Hepatocyte (in vitro differentiated cells): ENCODE measurements around the gene SLC25A45. TPM values are rescaled to one million over a fixed set of nuclear protein-coding genes. Genes with fewer than 3 reads are reported as not detected.

Experiments
- DNase-seq: peaks from one replicate; pipeline ENCODE4 v3.0.0-alpha.2; 2016; ENCODE audit warnings: low spot score
- H2AFZ ChIP-seq: fragments of 200-600 bp; sonication (generic); 2 replicates; pipeline ENCODE4 v1.6.0; 2016; ENCODE audit warnings: antibody characterized with exemption, mild to moderate bottlenecking
- H3K27ac ChIP-seq: fragments of 200-600 bp; sonication (generic); 2 replicates; pipeline ENCODE4 v1.5.1; 2016; ENCODE audit warnings: mild to moderate bottlenecking
- H3K27me3 ChIP-seq: fragments of 200-600 bp; sonication (generic); 2 replicates; pipeline ENCODE4 v1.6.1; 2016
- H3K36me3 ChIP-seq: fragments of 200-600 bp; sonication (generic); replicated peaks from 2 replicates; pipeline ENCODE4 v1.5.1; 2016; ENCODE audit warnings: low read depth; ENCODE audit not compliant: insufficient read depth
- H3K4me1 ChIP-seq: fragments of 200-600 bp; sonication (generic); 2 replicates; pipeline ENCODE4 v1.5.1; 2016; ENCODE audit warnings: mild to moderate bottlenecking, moderate library complexity; ENCODE audit not compliant: insufficient read depth
- H3K4me2 ChIP-seq: fragments of 200-600 bp; sonication (generic); 2 replicates; pipeline ENCODE4 v1.6.0; 2016
- H3K4me3 ChIP-seq: fragments of 200-600 bp; sonication (generic); 2 replicates; pipeline ENCODE4 v1.5.1; 2016; ENCODE audit warnings: mild to moderate bottlenecking
- H3K79me2 ChIP-seq: fragments of 200-600 bp; sonication (generic); 2 replicates; pipeline ENCODE4 v1.6.0; 2017; ENCODE audit warnings: mild to moderate bottlenecking
- H3K9me2 ChIP-seq: fragments of 200-600 bp; sonication (generic); replicated peaks from 2 replicates; pipeline ENCODE4 v1.6.0; 2017; ENCODE audit warnings: mild to moderate bottlenecking; ENCODE audit not compliant: insufficient read depth
- H3K9me3 ChIP-seq: fragments of 200-600 bp; sonication (generic); 2 replicates; pipeline ENCODE4 v1.5.1; 2016; ENCODE audit warnings: low read depth, mild to moderate bottlenecking
- H4K20me1 ChIP-seq: fragments of 200-600 bp; sonication (generic); 2 replicates; pipeline ENCODE4 v1.6.0; 2016; ENCODE audit warnings: mild to moderate bottlenecking; ENCODE audit not compliant: insufficient read depth, poor library complexity, severe bottlenecking
- CTCF ChIP-seq: fragments of 200-600 bp; sonication (generic); IDR thresholded peaks from 2 replicates; pipeline ENCODE4 v1.5.1; 2016; ENCODE audit warnings: antibody characterized with exemption, mild to moderate bottlenecking; ENCODE audit not compliant: poor library complexity
- EZH2 ChIP-seq: fragments of 200-600 bp; sonication (generic); IDR thresholded peaks from 2 replicates; pipeline ENCODE4 v1.6.1; 2016; ENCODE audit warnings: antibody characterized with exemption, mild to moderate bottlenecking, borderline replicate concordance
- EZH2phosphoT487 ChIP-seq: fragments of 200-600 bp; sonication (generic); IDR thresholded peaks from one replicate; pipeline ENCODE4 v1.6.1; 2018; ENCODE audit warnings: antibody characterized with exemption, mild to moderate bottlenecking, low read depth, moderate library complexity; ENCODE audit not compliant: unreplicated experiment, severe bottlenecking
- WGBS: methylation state at CpG from one replicate; pipeline ENCODE4 v1.1.6; 2016; ENCODE audit warnings: low lambda C conversion rate; ENCODE audit errors: missing lambda C conversion rate; 5-methylcytosine and 5-hydroxymethylcytosine counted together
- polyA plus RNA-seq: library from polyadenylated mRNA; unstranded; fragments of >200 nt; fragmentation: Nextera tagmentation; extraction: Ambion mirVana; gene quantifications from 2 replicates; pipeline ENCODE4 v1.2.1, GENCODE V29; 2016
- total RNA-seq: library from RNA; depleted of rRNA; stranded (reverse); fragments of >200 nt; gene quantifications from 2 replicates; pipeline ENCODE4 v1.2.3, GENCODE V29; 2014

Gene SLC25A45
- total and polyA plus RNA-seq, 2 experiments from 2014 or later = 8.8 to 13.9 TPM

- H3K27ac ChIP-seq = no peak overlapping the region
- H3K79me2 ChIP-seq = no peaks in the 10 kb centered on the region
- H3K9me2 ChIP-seq = no peaks in the 10 kb centered on the region
- H3K4me2 ChIP-seq = no peak overlapping the region
- no peaks in the 10 kb centered on the region for H4K20me1 ChIP-seq
- H3K36me3 ChIP-seq = no peaks in the 10 kb centered on the region
- 92% methylated on average over 12 of the region's 12 CpGs for whole genome bisulfite sequencing
- H3K4me3 ChIP-seq = no peak overlapping the region
- DNase-seq = no peak
- peaks cover 6% of the 10 kb centered on the region for H3K4me1 ChIP-seq
- no peak overlapping the region for H2AFZ ChIP-seq
- no peaks in the 10 kb centered on the region for H3K27me3 ChIP-seq
- H3K9me3 ChIP-seq = no peaks in the 10 kb centered on the region
- TF ChIP-seq EZH2 (no peak), EZH2phosphoT487 (no peak)
These were observed 21.2 kb upstream of the SLC25A45 start for GRCh38 chr11:65403607-65404121.

DNA sequence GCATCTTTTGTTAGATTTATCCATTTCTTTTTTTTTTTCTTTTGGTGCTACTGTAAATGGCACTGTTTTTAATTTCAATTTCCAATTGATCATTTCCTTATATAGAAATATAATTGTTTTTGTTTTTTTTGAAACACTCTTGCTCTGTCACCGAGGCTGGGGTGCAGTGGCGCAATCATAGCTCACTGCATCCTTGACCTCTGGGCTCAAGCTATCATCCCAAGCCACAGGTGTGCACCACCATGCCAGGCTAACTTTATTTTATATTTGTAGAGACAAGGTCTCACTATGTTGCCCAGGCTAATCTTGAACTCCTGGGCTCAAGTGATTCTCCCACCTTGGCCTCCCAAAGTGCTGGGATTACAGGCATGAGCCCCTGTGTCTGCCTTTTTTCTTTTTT, 20.3 kb upstream of the SLC25A45 start:
- no peak for DNase-seq
- no peak for TF ChIP-seq CTCF
- no peak for TF ChIP-seq EZH2phosphoT487
- no peak for TF ChIP-seq EZH2
- Histone ChIP-seq H3K4me1 (peaks cover 6% of the 10 kb centered on the region), H3K27ac (no peak overlapping the region), H2AFZ (no peak overlapping the region), H3K4me3 (no peak overlapping the region), H3K36me3 (no peaks in the 10 kb centered on the region), H3K4me2 (no peak overlapping the region), H3K27me3 (no peaks in the 10 kb centered on the region), H3K9me2 (no peaks in the 10 kb centered on the region), H3K79me2 (no peaks in the 10 kb centered on the region), H3K9me3 (no peaks in the 10 kb centered on the region), H4K20me1 (no peaks in the 10 kb centered on the region)
- WGBS = 92% methylated on average over 2 of the region's 2 CpGs

DNA sequence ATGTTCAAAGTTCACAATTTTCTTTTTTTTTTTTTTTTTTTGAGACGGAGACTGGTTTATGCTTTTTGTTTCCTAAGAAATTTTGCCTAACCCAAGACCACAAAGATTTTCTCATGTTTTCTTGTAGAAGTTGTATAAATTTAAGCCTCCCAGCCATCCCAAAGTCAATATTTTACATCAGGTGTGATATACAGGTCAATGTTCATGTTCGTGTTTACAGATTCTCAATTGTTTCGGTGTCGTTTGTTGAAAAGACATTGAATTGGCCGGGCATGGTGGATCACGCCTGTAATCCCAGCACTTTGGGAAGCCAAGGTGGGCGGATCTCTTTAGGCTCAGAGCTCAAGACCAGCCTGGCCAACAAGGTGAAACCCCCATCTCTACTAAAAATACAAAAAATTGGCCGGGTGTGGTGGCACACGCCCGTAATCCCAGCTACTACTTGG, 19.4 kb upstream of the SLC25A45 start:
- Histone ChIP-seq H3K27ac (peak overlapping the region; percentile 86), H3K36me3 (no peaks in the 10 kb centered on the region)

More for the DNA sequence above, 19.4 kb upstream of the SLC25A45 start:
- H3K9me2 ChIP-seq = no peaks in the 10 kb centered on the region
- H4K20me1 ChIP-seq = no peaks in the 10 kb centered on the region
- H3K4me1 ChIP-seq = peaks cover 6% of the 10 kb centered on the region
- H3K4me2 ChIP-seq = peak overlapping the region; percentile 63
- no peaks in the 10 kb centered on the region for H3K79me2 ChIP-seq
- no peaks in the 10 kb centered on the region for H3K9me3 ChIP-seq
- no peaks in the 10 kb centered on the region for H3K27me3 ChIP-seq
- no peak for TF ChIP-seq CTCF
- no peak for TF ChIP-seq EZH2
- TF ChIP-seq EZH2phosphoT487 = no peak
- no peak for DNase-seq
- 69% methylated on average over 10 of the region's 10 CpGs for WGBS
- H2AFZ ChIP-seq = no peak overlapping the region
- H3K4me3 ChIP-seq = no peak overlapping the region
